OCI-LY3 (cell line): ENCODE measurements around the gene C18orf63.

Experiments
- H2AFZ ChIP-seq: fragments of 200-600, 300-600 bp; shearing (Covaris generic); 2 replicates; pipeline ENCODE4 v1.6.0; 2014; ENCODE audit warnings: antibody characterized with exemption, low read depth, low read length
- H3K27ac ChIP-seq: fragments of 200-600, 300-600 bp; sonication (generic); 2 replicates; pipeline ENCODE4 v1.5.1; 2014; ENCODE audit warnings: mild to moderate bottlenecking, low read length, moderate library complexity, mixed read lengths
- H3K27me3 ChIP-seq: fragments of 200-600, 300-600 bp; sonication (generic); 2 replicates; pipeline ENCODE4 v1.6.1; 2014; ENCODE audit warnings: low read depth, low read length, mixed read lengths
- H3K36me3 ChIP-seq: fragments of 200-600, 300-600 bp; sonication (generic); replicated peaks from 2 replicates; pipeline ENCODE3; 2014; ENCODE audit warnings: low read depth, low read length, mixed read lengths
- H3K4me1 ChIP-seq: fragments of 300-600, 200-600 bp; sonication (generic); 2 replicates; pipeline ENCODE4 v1.6.1; 2014; ENCODE audit warnings: low read length, mixed read lengths
- H3K4me2 ChIP-seq: fragments of 200-600, 300-600 bp; sonication (generic); 2 replicates; pipeline ENCODE4 v1.6.1; 2014; ENCODE audit warnings: low read length, mixed read lengths
- H3K4me3 ChIP-seq: fragments of 300-600, 200-600 bp; sonication (generic); 2 replicates; pipeline ENCODE4 v1.5.1; 2014; ENCODE audit warnings: antibody characterized with exemption, mild to moderate bottlenecking, low read length, moderate library complexity
- H3K79me2 ChIP-seq: fragments of 300-600, 200-600 bp; shearing (Covaris generic); 2 replicates; pipeline ENCODE4 v1.6.1; 2014; ENCODE audit warnings: mild to moderate bottlenecking, low read length, mixed read lengths
- H3K9ac ChIP-seq: fragments of 300-600, 200-600 bp; shearing (Covaris generic); 2 replicates; pipeline ENCODE4 v1.6.0; 2014; ENCODE audit warnings: mild to moderate bottlenecking, low read length, moderate library complexity
- H3K9me3 ChIP-seq: fragments of 200-600, 300-600 bp; shearing (Covaris generic); 2 replicates; pipeline ENCODE4 v1.6.1; 2014; ENCODE audit warnings: low read length, mixed read lengths; ENCODE audit not compliant: insufficient read depth
- H4K20me1 ChIP-seq: fragments of 200-600, 300-600 bp; sonication (generic); 2 replicates; pipeline ENCODE4 v1.6.1; 2016; ENCODE audit warnings: low read length, mixed read lengths; ENCODE audit not compliant: insufficient read depth
- CTCF ChIP-seq: fragments of 200-600, 300-600 bp; sonication (generic); IDR thresholded peaks from 2 replicates; pipeline ENCODE4 v1.5.1; 2014; ENCODE audit warnings: antibody characterized with exemption, low read length, low read depth
- EZH2phosphoT487 ChIP-seq: fragments of 200-600 bp; shearing (Covaris generic); IDR thresholded peaks from 2 replicates; pipeline ENCODE4 v1.6.1; 2018; ENCODE audit warnings: antibody characterized with exemption, mixed run types, low read depth

C18orf63 gene

GRCh38 chr18:74294526-74294925, 21.1 kb upstream of the C18orf63 start:
- Histone ChIP-seq H3K36me3 (peaks cover 6% of the 10 kb centered on the region), H4K20me1 (no peaks in the 10 kb centered on the region), H3K79me2 (peaks cover 19% of the 10 kb centered on the region), H3K4me1 (peaks cover 12% of the 10 kb centered on the region), H3K9me3 (0 out of 2 replicates have a peak, but pooled peaks cover 6% of the 10 kb centered on the region), H3K9ac (no peak overlapping the region), H2AFZ (no peak overlapping the region), H3K4me2 (no peak overlapping the region), H3K27ac (no peak overlapping the region), H3K4me3 (no peak overlapping the region), H3K27me3 (no peaks in the 10 kb centered on the region)
- TF ChIP-seq CTCF (no peak), EZH2phosphoT487 (no peak)

GRCh38 chr18:74299162-74299561, 16.5 kb upstream of the C18orf63 start:
- Histone ChIP-seq H3K9me3 (0 out of 2 replicates have a peak, but pooled peaks cover 3% of the 10 kb centered on the region), H2AFZ (no peak overlapping the region), H3K4me3 (no peak overlapping the region), H3K27me3 (no peaks in the 10 kb centered on the region), H4K20me1 (no peaks in the 10 kb centered on the region), H3K36me3 (no peaks in the 10 kb centered on the region), H3K79me2 (no peaks in the 10 kb centered on the region), H3K4me1 (no peaks in the 10 kb centered on the region), H3K27ac (no peak overlapping the region), H3K4me2 (no peak overlapping the region), H3K9ac (no peak overlapping the region)
- no peak for TF ChIP-seq EZH2phosphoT487
- no peak for TF ChIP-seq CTCF

- 0 out of 2 replicates have a peak, but pooled peaks cover 3% of the 10 kb centered on the region for H3K9me3 ChIP-seq
- no peaks in the 10 kb centered on the region for H3K79me2 ChIP-seq
- H3K27ac ChIP-seq = no peak overlapping the region
- no peak overlapping the region for H2AFZ ChIP-seq
- H3K4me3 ChIP-seq = no peak overlapping the region
- no peak overlapping the region for H3K9ac ChIP-seq
- no peak overlapping the region for H3K4me2 ChIP-seq
- no peaks in the 10 kb centered on the region for H4K20me1 ChIP-seq
- no peaks in the 10 kb centered on the region for H3K4me1 ChIP-seq
- no peaks in the 10 kb centered on the region for H3K36me3 ChIP-seq
- no peak for TF ChIP-seq EZH2phosphoT487
- TF ChIP-seq CTCF = no peak
- no peaks in the 10 kb centered on the region for H3K27me3 ChIP-seq
Measured at GRCh38 chr18:74299746-74300145, 15.9 kb upstream of the C18orf63 start.

GRCh38 chr18:74303306-74303705, 12.3 kb upstream of the C18orf63 start:
- Histone ChIP-seq H3K4me3 (no peak overlapping the region), H4K20me1 (no peaks in the 10 kb centered on the region), H2AFZ (no peak overlapping the region), H3K4me2 (no peak overlapping the region), H3K4me1 (no peaks in the 10 kb centered on the region), H3K79me2 (no peaks in the 10 kb centered on the region), H3K9ac (no peak overlapping the region), H3K27ac (no peak overlapping the region), H3K27me3 (peaks cover 8% of the 10 kb centered on the region; the same call in 1 of the 2 replicates), H3K36me3 (no peaks in the 10 kb centered on the region), H3K9me3 (0 out of 2 replicates have a peak, but pooled peaks cover 3% of the 10 kb centered on the region)
- TF ChIP-seq CTCF (no peak), EZH2phosphoT487 (no peak)
